Fibroblast of the aortic adventitia (primary cell): ENCODE results near the gene TDRD12. TPM values are rescaled to one million over a fixed set of nuclear protein-coding genes. Genes with fewer than 3 reads are reported as not detected.
"Not testable (repeated sequence)": the region's sequence is repeated elsewhere in the genome, so short reads cannot be mapped to it uniquely, and the experiment has no call there.

ENCODE experiments used
- DNase-seq: peaks from one replicate; pipeline ENCODE4 v3.0.0-alpha.2; 2010; ENCODE audit warnings: low read depth
- H3K4me3 ChIP-seq: 2 replicates; pipeline ENCODE4 v1.5.1; 2011; ENCODE audit warnings: low read depth, mild to moderate bottlenecking, control low read depth, low read length, moderate library complexity
- total RNA-seq: library from RNA; depleted of rRNA; stranded (reverse); fragments of >200 nt; gene quantifications from 2 replicates; pipeline ENCODE4 v1.2.3, GENCODE V29; 2012; ENCODE audit warnings: low replicate concordance
- TF ChIP-seq, protein P1 (sequence below): IDR thresholded peaks from 2 replicates; pipeline ENCODE4 v1.5.1; 2011; ENCODE audit warnings: mild to moderate bottlenecking, low read length, control low read depth, inconsistent platforms; ENCODE audit not compliant: insufficient read depth

The TDRD12 gene
- total RNA-seq, 1 donor: 0.36 TPM

DNA sequence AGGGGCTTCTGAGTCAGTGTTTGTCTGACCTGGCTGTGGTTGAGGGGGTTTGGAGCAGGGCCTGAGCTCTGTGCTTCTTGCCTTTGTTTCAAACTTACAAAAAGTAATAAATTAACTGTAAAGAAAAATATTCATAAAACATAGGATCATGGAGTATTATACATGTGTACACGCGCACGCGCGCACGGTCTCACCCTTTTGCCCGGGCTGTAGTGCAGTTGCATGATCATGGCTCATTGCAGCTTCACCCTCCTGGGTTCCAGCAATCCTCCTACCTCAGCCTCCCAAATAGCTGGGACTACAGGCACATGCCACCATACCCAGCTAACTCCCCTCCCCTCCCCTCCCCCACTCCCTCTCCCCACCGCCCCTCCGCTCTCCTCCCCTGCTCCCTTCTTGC, 23.5 kb downstream of the TDRD12 start:
- TF ChIP-seq, protein P1, sequence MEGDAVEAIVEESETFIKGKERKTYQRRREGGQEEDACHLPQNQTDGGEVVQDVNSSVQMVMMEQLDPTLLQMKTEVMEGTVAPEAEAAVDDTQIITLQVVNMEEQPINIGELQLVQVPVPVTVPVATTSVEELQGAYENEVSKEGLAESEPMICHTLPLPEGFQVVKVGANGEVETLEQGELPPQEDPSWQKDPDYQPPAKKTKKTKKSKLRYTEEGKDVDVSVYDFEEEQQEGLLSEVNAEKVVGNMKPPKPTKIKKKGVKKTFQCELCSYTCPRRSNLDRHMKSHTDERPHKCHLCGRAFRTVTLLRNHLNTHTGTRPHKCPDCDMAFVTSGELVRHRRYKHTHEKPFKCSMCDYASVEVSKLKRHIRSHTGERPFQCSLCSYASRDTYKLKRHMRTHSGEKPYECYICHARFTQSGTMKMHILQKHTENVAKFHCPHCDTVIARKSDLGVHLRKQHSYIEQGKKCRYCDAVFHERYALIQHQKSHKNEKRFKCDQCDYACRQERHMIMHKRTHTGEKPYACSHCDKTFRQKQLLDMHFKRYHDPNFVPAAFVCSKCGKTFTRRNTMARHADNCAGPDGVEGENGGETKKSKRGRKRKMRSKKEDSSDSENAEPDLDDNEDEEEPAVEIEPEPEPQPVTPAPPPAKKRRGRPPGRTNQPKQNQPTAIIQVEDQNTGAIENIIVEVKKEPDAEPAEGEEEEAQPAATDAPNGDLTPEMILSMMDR: no peak
- DNase-seq: no peak
- no peak overlapping the region for H3K4me3 ChIP-seq

DNA sequence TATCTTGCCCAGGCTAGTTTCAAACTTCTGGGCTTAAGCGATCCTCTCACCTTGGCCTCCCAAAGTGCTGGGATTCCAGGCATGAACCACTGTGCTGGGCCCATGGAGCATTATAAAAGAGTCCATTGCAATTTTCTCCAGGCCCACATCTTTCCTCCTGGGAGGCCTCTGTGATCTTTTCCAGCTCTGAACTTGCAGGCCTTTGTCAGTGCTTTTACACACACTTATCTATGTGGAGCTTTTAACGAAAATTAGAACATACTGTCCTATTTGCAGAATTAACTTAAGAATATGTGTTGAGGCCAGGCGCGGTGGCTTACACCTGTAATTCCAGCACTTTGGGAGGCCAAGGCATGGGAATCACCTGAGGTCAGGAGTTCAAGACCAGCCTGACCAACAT, 23.9 kb downstream of the TDRD12 start:
- TF ChIP-seq, protein P1: no peak
- DNase-seq: no peak
- no peak overlapping the region for H3K4me3 ChIP-seq

DNA sequence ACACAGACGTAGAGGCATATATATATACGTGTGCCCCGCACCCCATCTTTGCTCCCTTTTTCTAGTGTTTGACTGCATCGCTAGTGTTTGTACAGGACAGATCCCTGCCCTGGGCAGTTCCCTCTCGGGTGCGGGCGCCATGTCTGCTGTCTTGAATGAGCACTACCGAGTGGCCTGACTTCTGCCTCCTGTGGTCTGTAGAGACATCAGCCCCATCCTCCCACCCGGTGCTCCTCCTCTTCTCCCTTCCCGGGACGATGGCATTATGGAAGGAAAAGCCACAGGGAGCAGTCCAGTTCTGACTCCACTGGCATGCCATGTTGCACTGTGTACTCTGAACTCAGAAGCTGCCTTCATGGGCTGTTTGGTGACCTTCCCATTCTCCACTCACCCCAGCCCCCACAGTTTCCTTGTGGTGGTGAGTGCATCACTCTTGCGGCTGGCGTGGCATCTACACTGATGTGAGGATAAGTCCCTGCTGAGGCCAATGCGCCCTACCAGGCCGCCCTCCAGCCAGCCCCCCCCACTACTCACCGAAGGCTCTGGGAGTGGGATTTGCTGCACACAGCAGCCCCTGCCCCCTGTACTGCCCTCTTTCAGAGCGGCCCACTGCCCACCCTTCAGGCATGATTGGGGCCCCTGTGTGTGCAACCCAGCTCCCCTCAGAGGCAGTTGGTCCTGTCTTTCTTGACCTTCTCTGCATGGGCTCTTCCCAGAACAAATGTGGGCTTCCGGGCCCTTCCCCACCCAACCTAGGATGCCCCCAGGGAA, 25.2 kb downstream of the TDRD12 start:
- TF ChIP-seq, protein P1: no peak
- no peak overlapping the region for H3K4me3 ChIP-seq
- no peak for DNase-seq

DNA sequence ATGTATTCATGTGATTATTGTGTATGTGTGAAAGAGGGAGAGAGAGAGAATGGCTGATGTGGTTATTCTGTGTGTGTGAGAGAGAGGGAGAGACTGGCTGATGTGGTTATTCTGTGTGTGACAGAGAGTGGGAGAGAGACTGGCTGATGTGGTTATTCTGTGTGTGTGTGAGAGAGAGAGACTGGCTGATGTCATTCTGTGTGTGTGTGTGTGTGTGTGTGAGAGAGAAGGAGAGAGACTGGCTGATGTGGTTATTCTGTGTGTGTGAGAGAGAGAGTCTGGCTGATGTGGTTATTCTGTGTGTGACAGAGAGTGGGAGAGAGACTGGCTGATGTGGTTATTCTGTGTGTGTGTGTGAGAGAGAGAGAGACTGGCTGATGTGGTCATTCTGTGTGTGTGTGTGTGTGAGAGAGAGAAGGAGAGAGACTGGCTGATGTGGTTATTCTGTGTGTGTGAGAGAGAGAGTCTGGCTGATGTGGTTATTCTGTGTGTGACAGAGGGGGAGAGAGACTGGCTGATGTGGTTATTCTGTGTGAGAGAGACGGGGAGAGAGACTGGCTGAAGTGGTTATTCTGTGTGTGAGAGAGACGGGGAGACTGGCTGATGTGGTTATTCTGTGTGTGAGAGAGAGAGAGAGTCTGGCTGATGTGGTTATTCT, 26.2 kb downstream of the TDRD12 start:
- H3K4me3 ChIP-seq, DNase-seq: not testable (repeated sequence)

DNA sequence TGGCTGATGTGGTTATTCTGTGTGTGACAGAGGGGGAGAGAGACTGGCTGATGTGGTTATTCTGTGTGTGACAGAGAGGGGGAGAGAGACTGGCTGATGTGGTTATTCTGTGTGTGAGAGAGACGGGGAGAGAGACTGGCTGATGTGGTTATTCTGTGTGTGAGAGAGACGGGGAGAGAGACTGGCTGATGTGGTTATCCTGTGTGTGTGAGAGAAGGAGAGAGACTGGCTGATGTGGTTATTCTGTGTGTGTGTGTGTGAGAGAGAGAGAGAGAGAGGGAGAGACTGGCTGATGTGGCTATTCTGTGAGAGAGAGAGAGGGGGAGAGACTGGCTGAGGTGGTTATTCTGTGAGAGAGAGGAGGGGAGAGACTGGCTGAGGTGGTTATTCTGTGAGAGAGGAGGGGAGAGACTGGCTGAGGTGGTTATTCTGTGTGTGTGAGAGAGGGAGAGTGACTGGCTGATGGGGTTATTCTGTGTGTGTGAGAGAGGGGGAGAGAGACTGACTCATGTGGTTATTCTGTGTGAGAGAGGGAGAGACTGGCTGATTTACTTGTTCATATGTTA, 27.1 kb downstream of the TDRD12 start:
- not testable (repeated sequence) for H3K4me3 ChIP-seq, DNase-seq

DNA sequence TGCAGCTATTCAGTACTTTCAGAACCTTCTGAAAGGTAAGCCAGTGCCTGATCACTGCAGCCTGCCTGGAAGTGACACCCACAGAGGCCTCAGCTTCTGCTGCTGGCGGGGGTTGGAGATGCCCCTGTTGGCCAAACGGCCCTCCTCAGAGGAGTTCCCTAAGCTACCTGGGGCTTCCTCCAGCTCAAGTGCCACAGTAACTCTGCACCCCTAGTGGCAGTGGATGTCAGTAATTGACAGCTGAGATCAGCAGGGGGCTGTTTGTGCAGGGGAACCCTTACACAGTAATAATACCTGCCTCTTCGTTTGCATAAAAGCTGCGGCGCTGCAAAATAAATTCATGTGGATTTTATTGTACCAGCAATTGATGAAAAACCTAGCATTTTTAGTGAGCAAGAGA, 28.9 kb downstream of the TDRD12 start:
- H3K4me3 ChIP-seq: no peak overlapping the region
- DNase-seq: no peak
- TF ChIP-seq, protein P1: no peak

DNA sequence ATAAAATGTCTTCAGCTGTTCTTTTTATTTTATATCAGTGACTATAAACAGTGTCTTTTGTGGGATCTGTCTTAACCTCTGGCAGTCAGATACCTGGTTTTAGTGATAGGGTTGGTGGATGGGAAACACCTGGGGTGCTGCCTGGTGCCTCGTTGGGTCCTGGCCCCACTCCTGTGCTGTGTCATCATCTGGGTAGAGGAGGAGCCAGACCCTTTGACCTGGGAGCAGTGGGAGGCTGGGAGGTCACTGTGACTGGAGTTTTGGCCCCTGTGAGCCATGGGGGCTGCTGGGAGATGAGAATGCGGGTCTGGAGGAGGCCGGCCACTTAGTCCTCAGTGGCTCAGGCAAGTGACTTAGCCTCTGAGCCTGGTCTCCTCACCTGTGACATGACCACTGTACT, 29.4 kb downstream of the TDRD12 start:
- no peak for DNase-seq
- TF ChIP-seq, protein P1: no peak
- no peak overlapping the region for H3K4me3 ChIP-seq
